AG04450 (cell line): ENCODE results near the gene AGAP3. TPM values are rescaled to one million over a fixed set of nuclear protein-coding genes. Genes with fewer than 3 reads are reported as not detected.

Experiments used
- CTCF ChIA-PET: fragments of 300-600, 350-600 bp; formaldehyde crosslinking; extraction: SDS; loops from one replicate; lab custom pipeline; 2022; ENCODE audit warnings: antibody characterized with exemption, inconsistent platforms; lab: Charles Lee
- POLR2A ChIA-PET: fragments of 350-600 bp; formaldehyde crosslinking; extraction: SDS; loops from one replicate; lab custom pipeline; 2021; ENCODE audit warnings: antibody characterized with exemption, inconsistent platforms; lab: Yijun Ruan, JAX
- DNase-seq: peaks from one replicate; pipeline ENCODE4 v3.0.0-alpha.2; 2011; ENCODE audit warnings: low read depth, low spot score
- H3K27ac ChIP-seq: one replicate; pipeline ENCODE4 v1.5.1; 2012; ENCODE audit warnings: low read depth, low read length, control low read depth
- H3K27me3 ChIP-seq: one replicate; pipeline ENCODE4 v1.6.0; 2012; ENCODE audit warnings: low read length; ENCODE audit not compliant: control insufficient read depth, insufficient read depth
- H3K4me3 ChIP-seq: 2 replicates; pipeline ENCODE4 v1.5.1; 2011; ENCODE audit warnings: mild to moderate bottlenecking, low read depth, low read length, control low read depth
- H3K9me3 ChIP-seq: 2 replicates; pipeline ENCODE4 v1.5.1; 2012; ENCODE audit warnings: low read length; ENCODE audit not compliant: control insufficient read depth, insufficient read depth
- CTCF ChIP-seq: IDR thresholded peaks from 2 replicates; pipeline ENCODE4 v1.5.1; 2011; ENCODE audit warnings: low read depth, low read length, control low read depth, inconsistent platforms
- polyA plus RNA-seq: library from polyadenylated mRNA; depleted of rRNA; stranded (reverse); fragments of >200 nt; gene quantifications from 2 replicates; pipeline ENCODE4 v1.2.3, GENCODE V29; 2011

Gene AGAP3
- polyA plus RNA-seq, 1 experiment, result 44.6 TPM

GRCh38 chr7:151129117-151129959 lies 43.1 kb downstream of the AGAP3 start:
- POLR2A ChIA-PET, result interaction anchor here (0.7 kb wide), 1 partner anchor 14 kb away, joined by 3 read pairs; no protein-coding TSS in a partner anchor
- no peak for TF ChIP-seq CTCF
- CTCF ChIA-PET, result no interaction called here
- Histone ChIP-seq H3K4me3 (no peak overlapping the region), H3K9me3 (no peaks in the 10 kb centered on the region; the same call in 1 of the 2 replicates), H3K27me3 (no peaks in the 10 kb centered on the region), H3K27ac (no peak overlapping the region)
- no peak for DNase-seq

DNA sequence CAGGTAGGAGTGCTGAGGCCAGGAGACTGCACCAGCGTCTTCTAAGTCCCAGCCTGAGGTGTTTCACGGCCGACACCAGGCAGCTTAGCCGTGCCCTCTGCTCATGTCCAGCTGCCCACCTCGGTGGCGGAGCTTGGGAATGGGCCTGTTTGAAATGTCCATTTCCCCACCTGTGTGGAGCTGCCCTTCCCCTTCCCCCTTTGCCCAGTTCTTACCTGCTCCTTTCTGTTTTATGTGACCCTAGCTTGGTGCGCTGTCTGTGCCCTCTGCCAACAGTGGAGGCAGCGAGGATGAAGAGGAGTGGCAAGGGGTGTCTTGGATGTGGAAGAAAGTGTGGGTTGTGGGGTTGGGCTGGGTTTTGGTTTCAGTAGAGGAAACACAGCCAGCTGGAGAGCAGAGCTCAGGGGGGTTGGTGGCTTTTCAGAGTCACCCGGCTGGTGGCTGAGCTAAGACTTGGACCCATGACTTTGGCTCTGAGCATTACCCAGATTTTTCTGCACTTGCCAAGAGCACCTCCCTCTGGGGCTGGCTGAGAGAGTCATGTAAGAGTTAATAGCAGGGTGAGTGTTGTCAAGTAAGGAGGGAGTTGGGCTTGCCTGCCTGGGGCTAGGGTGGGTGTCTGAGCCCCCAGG lies 43.8 kb downstream of the AGAP3 start:
- no peak for DNase-seq
- H3K9me3 ChIP-seq, result no peaks in the 10 kb centered on the region; the same call in 1 of the 2 replicates
- TF ChIP-seq CTCF, result no peak
- no peaks in the 10 kb centered on the region for H3K27me3 ChIP-seq
- ChIA-PET POLR2A (interaction anchor here (0.7 kb wide), 1 partner anchor 13 kb away, joined by 3 read pairs; no protein-coding TSS in a partner anchor), CTCF (no interaction called here)
- no peak overlapping the region for H3K4me3 ChIP-seq
- H3K27ac ChIP-seq, result no peak overlapping the region

- TF ChIP-seq CTCF, result no peak
- no peaks in the 10 kb centered on the region for H3K27me3 ChIP-seq
- H3K27ac ChIP-seq, result no peak overlapping the region
- no peak for DNase-seq
- no peaks in the 10 kb centered on the region for H3K9me3 ChIP-seq
- H3K4me3 ChIP-seq, result no peak overlapping the region
- POLR2A ChIA-PET, result no interaction called here
- CTCF ChIA-PET, result interaction anchor here (0.8 kb wide), 1 partner anchor 39 kb away, joined by 3 read pairs; no protein-coding TSS in a partner anchor
Observed at GRCh38 chr7:151130741-151131157, 44.5 kb downstream of the AGAP3 start.

DNA sequence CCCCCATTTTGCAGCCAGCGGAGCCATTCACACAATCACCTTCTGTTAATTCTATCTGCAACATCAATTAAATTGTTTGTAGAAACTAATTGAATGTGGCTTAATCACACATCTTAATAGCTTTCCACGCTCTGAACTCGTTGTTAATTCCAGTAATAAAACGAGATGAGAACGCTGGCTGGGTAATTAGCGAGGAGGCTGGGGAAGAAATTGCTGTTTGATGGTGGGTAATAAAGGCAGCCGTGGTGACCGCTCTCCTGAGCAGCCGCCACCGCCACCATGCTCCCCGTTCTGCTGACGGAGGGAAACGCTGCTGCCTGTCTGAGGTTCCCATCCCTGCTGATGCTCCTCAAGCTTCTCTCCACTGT lies 44.9 kb downstream of the AGAP3 start:
- ChIA-PET CTCF (interaction anchor here (0.8 kb wide), 1 partner anchor 39 kb away, joined by 3 read pairs; no protein-coding TSS in a partner anchor), POLR2A (no interaction called here)
- no peak overlapping the region for H3K4me3 ChIP-seq
- no peak for TF ChIP-seq CTCF
- no peaks in the 10 kb centered on the region for H3K9me3 ChIP-seq
- H3K27me3 ChIP-seq, result no peaks in the 10 kb centered on the region
- DNase-seq, result no peak
- no peak overlapping the region for H3K27ac ChIP-seq
